Ureter (tissue), 1 donor: Measurements from ENCODE around the gene ELL2. TPM values are rescaled to one million over a fixed set of nuclear protein-coding genes. Genes with fewer than 3 reads are reported as not detected.
"Not testable (repeated sequence)": the region's sequence is repeated elsewhere in the genome, so short reads cannot be mapped to it uniquely, and the experiment has no call there.

ENCODE experiments used
- DNase-seq: peaks from one replicate; pipeline ENCODE4 v3.0.0-alpha.2; 2020; ENCODE audit warnings: low spot score
- total RNA-seq: library from RNA; stranded (reverse); gene quantifications from one replicate; pipeline ENCODE4 v1.2.4, GENCODE V29; 2023
- donor health status: DM: yes; HTN: yes; CAD: no.

ELL2 gene
- total RNA-seq, 1 donor from 2014 or later: 77.8 TPM

- no peak for DNase-seq
These were observed 123.6 kb downstream of the ELL2 start for GRCh38 chr5:95838001-95838520.

DNA sequence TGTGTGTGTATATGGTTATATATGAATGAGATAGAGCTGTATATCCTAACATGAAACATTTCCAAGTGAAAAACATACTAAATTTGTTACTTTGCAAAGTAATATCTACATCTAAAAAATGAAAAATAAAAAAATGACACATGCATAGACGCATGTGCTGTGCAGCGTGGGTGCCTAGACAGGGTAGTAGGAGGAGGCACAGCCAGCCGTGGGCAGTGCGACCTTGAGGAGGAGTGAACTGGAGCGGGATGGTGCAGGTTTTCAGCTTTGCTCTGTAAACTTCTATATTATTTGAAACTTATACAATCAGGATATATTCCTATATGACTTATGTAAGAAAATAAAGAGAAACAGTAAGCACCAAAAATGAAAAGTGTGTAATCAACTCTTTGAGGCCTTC is 124.2 kb downstream of the ELL2 start:
- DNase-seq: no peak

DNA sequence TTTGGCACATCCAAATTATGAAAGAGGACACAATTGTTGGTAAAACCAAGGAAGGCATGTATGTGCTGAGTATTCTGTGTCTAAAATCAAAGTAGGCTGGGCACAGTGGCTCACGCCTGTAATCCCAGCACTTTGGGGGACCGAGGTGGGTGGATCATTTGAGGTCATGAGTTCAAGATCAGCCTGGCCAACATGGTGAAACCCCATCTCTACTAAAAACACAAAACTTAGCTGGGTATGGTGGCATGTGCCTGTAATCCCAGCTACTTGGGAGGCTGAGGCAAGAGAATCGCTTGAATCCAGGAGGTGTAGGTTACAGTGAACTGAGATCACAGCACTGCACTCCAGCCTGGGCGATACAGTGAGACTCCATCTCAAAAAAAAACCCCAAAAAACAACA is 124.7 kb downstream of the ELL2 start:
- not testable (repeated sequence) for DNase-seq

- no peak for DNase-seq
These were observed 125.1 kb downstream of the ELL2 start for GRCh38 chr5:95836544-95836943.

GRCh38 chr5:95835682-95836385 is 125.8 kb downstream of the ELL2 start:
- no peak for DNase-seq

Other genes starting within 250 kb of the ELL2 start
- gene RHOBTB3, start 230.5 kb downstream of the ELL2 start, total RNA-seq: 102 TPM
- gene GLRX, start 139.1 kb downstream of the ELL2 start, total RNA-seq: 21.1 TPM